Measurements from ENCODE around the gene DNLZ.

DNA sequence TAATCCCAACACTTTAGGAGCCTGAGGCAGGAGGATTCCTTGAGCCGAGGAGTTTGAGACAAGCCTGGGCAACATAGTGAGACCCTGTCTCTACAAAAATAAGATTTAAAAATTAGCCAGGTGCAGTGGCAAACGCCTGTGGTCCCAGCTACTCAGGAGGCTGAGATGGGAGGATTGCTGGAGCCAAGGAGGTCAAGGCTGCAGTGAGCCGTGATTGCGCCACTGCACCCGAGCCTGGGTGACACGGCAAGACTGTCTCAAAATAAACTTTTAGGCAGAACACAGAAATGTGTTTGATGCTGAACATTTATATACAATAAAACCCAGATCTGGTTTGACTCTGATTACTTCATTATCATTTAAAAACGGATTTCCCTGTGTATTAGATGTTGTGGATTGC, 41.9 kb upstream of the DNLZ start:
- no peak for TF ChIP-seq POLR2A (IDR thresholded peaks at IDR 0.05; ENCODE audit: low read depth, low read length)
- no peak for TF ChIP-seq CTCF (IDR thresholded peaks at IDR 0.05 in 2 of 3, conservative IDR thresholded peaks at IDR 0.05 in 1 of 3; ENCODE audit: control insufficient read depth in 2 of 3, extremely low read depth in 1 of 3, insufficient read depth in 1 of 3, low read depth in 3 of 3, low read length in 3 of 3)
- no peak for TF ChIP-seq SUPT20H (IDR thresholded peaks at IDR 0.05; ENCODE audit: borderline replicate concordance, control insufficient read depth, low read depth, low read length)
- TF ChIP-seq EED (IDR thresholded peaks at IDR 0.05; ENCODE audit: low read depth), result no peak

All from GM12878 (cell line).